DND-41 (cell line): ENCODE data around the gene KCNMA1.

ENCODE experiments used
- ATAC-seq: fragments of 200-7000 bp; cut with Tn5 transposase; 3 replicates; pipeline ENCODE4 v1.9.1; 2021; ENCODE audit warnings: low read depth; ENCODE audit not compliant: insufficient read depth
- DNase-seq: peaks from one replicate; pipeline ENCODE4 v3.0.0-alpha.2; 2020
- H2AFZ ChIP-seq: 2 replicates; pipeline ENCODE4 v1.6.0; 2012; ENCODE audit warnings: low read depth, low read length
- H3K27ac ChIP-seq: 2 replicates; pipeline ENCODE4 v1.5.1; 2012; ENCODE audit warnings: low read length, inconsistent platforms
- H3K27me3 ChIP-seq: fragments of 200-600 bp; sonication (generic); 2 replicates; pipeline ENCODE4 v1.6.0; 2012; ENCODE audit warnings: low read length, mild to moderate bottlenecking, inconsistent platforms; ENCODE audit not compliant: insufficient read depth, poor library complexity
- H3K36me3 ChIP-seq: 2 replicates; pipeline ENCODE4 v1.5.1; 2012; ENCODE audit warnings: low read length, inconsistent platforms; ENCODE audit not compliant: insufficient read depth
- H3K4me1 ChIP-seq: 2 replicates; pipeline ENCODE4 v1.5.1; 2012; ENCODE audit warnings: mild to moderate bottlenecking, low read length; ENCODE audit not compliant: insufficient read depth
- H3K4me2 ChIP-seq: 2 replicates; pipeline ENCODE4 v1.6.0; 2012; ENCODE audit warnings: mild to moderate bottlenecking, moderate library complexity, low read length, inconsistent platforms; ENCODE audit not compliant: insufficient read depth
- H3K4me3 ChIP-seq, 2 experiments: fragments of 200-600 bp in 1 of 2; shearing (Covaris generic) in 1 of 2; 2 replicates each; pipeline ENCODE4 v1.5.1; 2012 to 2016; ENCODE audit warnings: inconsistent platforms in 2 of 2, low read length in 2 of 2, mild to moderate bottlenecking in 2 of 2, low read depth in 1 of 2, moderate library complexity in 1 of 2
- H3K79me2 ChIP-seq: 2 replicates; pipeline ENCODE4 v1.6.0; 2012; ENCODE audit warnings: low read length, inconsistent platforms; ENCODE audit not compliant: insufficient read depth
- H3K9ac ChIP-seq: 2 replicates; pipeline ENCODE4 v1.6.0; 2012; ENCODE audit warnings: low read depth, mild to moderate bottlenecking, inconsistent platforms, low read length, moderate library complexity
- H3K9me3 ChIP-seq: 2 replicates; pipeline ENCODE4 v1.5.1; 2012; ENCODE audit warnings: low read length, moderate library complexity, mild to moderate bottlenecking, inconsistent platforms; ENCODE audit not compliant: insufficient read depth, severe bottlenecking
- H4K20me1 ChIP-seq: 2 replicates; pipeline ENCODE4 v1.6.0; 2012; ENCODE audit warnings: low read length; ENCODE audit not compliant: insufficient read depth
- CTCF ChIP-seq: IDR thresholded peaks from 2 replicates; pipeline ENCODE4 v1.5.1; 2012; ENCODE audit warnings: borderline replicate concordance, low read length, moderate library complexity, mild to moderate bottlenecking; ENCODE audit not compliant: poor library complexity, severe bottlenecking; ENCODE audit errors: extremely low read depth
- EZH2 ChIP-seq: IDR thresholded peaks from 3 replicates; pipeline ENCODE4 v1.6.1; 2012; ENCODE audit warnings: borderline replicate concordance, low read depth, mild to moderate bottlenecking, moderate library complexity, low read length, inconsistent platforms; ENCODE audit not compliant: severe bottlenecking

KCNMA1 gene

GRCh38 chr10:76917071-76917470 is 720.5 kb downstream of the KCNMA1 start:
- no peak overlapping the region for H3K4me2 ChIP-seq
- H4K20me1 ChIP-seq, result no peaks in the 10 kb centered on the region
- ATAC-seq, result no peak
- DNase-seq, result no peak
- TF ChIP-seq EZH2, result no peak
- TF ChIP-seq CTCF, result no peak
- no peak overlapping the region for H3K27ac ChIP-seq
- H2AFZ ChIP-seq, result no peak overlapping the region
- no peak overlapping the region for H3K9ac ChIP-seq
- H3K27me3 ChIP-seq, result no peaks in the 10 kb centered on the region
- no peaks in the 10 kb centered on the region for H3K9me3 ChIP-seq
- H3K36me3 ChIP-seq, result no peaks in the 10 kb centered on the region
- no peak overlapping the region for H3K4me3 ChIP-seq
- H3K4me1 ChIP-seq, result no peaks in the 10 kb centered on the region
- H3K79me2 ChIP-seq, result no peaks in the 10 kb centered on the region

DNA sequence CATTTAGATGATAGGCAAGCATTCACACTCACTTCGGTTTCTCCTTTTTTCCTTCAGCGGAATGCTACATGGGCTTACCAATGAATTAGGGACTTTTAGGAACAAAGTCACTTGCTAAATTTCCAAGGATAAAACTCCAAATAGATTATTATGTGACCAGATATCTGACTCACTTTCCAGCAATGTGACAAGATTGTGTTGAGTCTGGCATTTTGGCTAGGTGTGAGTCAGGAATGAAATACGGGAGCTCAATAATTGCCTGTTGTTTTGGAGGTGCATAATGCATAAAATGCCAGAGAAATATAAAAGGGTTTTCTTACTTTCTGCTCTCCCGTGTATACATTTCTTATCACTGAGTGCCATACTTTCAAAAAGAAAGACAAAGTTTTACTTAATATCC is 721.1 kb downstream of the KCNMA1 start:
- H3K9ac ChIP-seq, result no peak overlapping the region
- no peak for TF ChIP-seq EZH2
- TF ChIP-seq CTCF, result no peak
- no peaks in the 10 kb centered on the region for H3K9me3 ChIP-seq
- H4K20me1 ChIP-seq, result no peaks in the 10 kb centered on the region
- DNase-seq, result no peak
- no peaks in the 10 kb centered on the region for H3K27me3 ChIP-seq
- H3K4me1 ChIP-seq, result no peaks in the 10 kb centered on the region
- no peak overlapping the region for H3K4me2 ChIP-seq
- no peak overlapping the region for H2AFZ ChIP-seq
- no peak overlapping the region for H3K27ac ChIP-seq
- H3K4me3 ChIP-seq, result no peak overlapping the region
- H3K36me3 ChIP-seq, result no peaks in the 10 kb centered on the region
- no peaks in the 10 kb centered on the region for H3K79me2 ChIP-seq
- ATAC-seq, result no peak

DNA sequence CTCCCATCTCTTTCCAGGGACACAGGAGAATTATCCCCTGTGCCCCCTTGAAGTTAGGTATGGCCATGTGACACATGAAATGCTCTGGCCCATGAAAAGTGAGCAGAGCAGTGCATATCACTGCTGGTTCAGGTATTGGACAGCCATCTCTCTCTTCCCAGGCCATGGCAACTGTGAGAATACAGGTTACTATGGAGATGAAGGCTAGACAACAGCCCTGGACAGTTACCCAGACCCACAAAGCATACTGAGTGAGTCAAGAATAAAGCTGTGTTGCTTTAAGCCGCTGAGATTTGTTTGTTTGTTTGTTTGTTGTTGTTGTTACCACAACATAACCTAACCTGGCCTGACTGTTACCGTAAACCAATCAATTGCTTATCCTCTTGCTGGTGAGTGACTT is 722.3 kb downstream of the KCNMA1 start:
- no peaks in the 10 kb centered on the region for H3K27me3 ChIP-seq
- H3K9me3 ChIP-seq, result no peaks in the 10 kb centered on the region
- TF ChIP-seq CTCF (no peak), EZH2 (no peak)
- H3K4me1 ChIP-seq, result no peaks in the 10 kb centered on the region
- no peak overlapping the region for H3K4me2 ChIP-seq
- no peaks in the 10 kb centered on the region for H3K36me3 ChIP-seq
- H3K79me2 ChIP-seq, result no peaks in the 10 kb centered on the region
- H3K9ac ChIP-seq, result no peak overlapping the region
- H4K20me1 ChIP-seq, result no peaks in the 10 kb centered on the region
- no peak overlapping the region for H2AFZ ChIP-seq
- no peak for ATAC-seq
- no peak overlapping the region for H3K4me3 ChIP-seq
- H3K27ac ChIP-seq, result no peak overlapping the region
- no peak for DNase-seq

GRCh38 chr10:76911184-76911583 is 726.4 kb downstream of the KCNMA1 start:
- no peaks in the 10 kb centered on the region for H3K27me3 ChIP-seq
- DNase-seq (no peak), ATAC-seq (no peak)
- no peak for TF ChIP-seq EZH2
- TF ChIP-seq CTCF, result no peak
- H4K20me1 ChIP-seq, result no peaks in the 10 kb centered on the region
- H2AFZ ChIP-seq, result no peak overlapping the region
- no peak overlapping the region for H3K9ac ChIP-seq
- H3K4me2 ChIP-seq, result no peak overlapping the region
- no peaks in the 10 kb centered on the region for H3K79me2 ChIP-seq
- H3K4me1 ChIP-seq, result no peaks in the 10 kb centered on the region
- no peak overlapping the region for H3K27ac ChIP-seq
- H3K36me3 ChIP-seq, result no peaks in the 10 kb centered on the region
- no peaks in the 10 kb centered on the region for H3K9me3 ChIP-seq
- H3K4me3 ChIP-seq, result no peak overlapping the region
